Stimulated activated CD4-positive, alpha-beta T cell treated with anti-CD3 and anti-CD28 coated beads, Interleukin-12 subunit alpha, Interleukin-12 subunit beta, amount 100 ng/mL, for 4 hours (primary cell): ENCODE data around the gene ZMIZ2.
"Not testable (repeated sequence)": the region's sequence is repeated elsewhere in the genome, so short reads cannot be mapped to it uniquely, and the experiment has no call there.

Experiments
- DNase-seq: peaks from one replicate; pipeline ENCODE4 v3.0.0-alpha.2; 2020

Gene ZMIZ2

GRCh38 chr7:44803828-44804519 lies 55.3 kb downstream of the ZMIZ2 start:
- not testable (repeated sequence) for DNase-seq

- no peak for DNase-seq
Measured at GRCh38 chr7:44805950-44806349, 57.3 kb downstream of the ZMIZ2 start.

- no peak for DNase-seq
Measured at GRCh38 chr7:44808914-44809393, 60.3 kb downstream of the ZMIZ2 start.

GRCh38 chr7:44811093-44811492 lies 62.4 kb downstream of the ZMIZ2 start:
- DNase-seq, result no peak

- DNase-seq, result no peak
Measured at GRCh38 chr7:44811571-44811970, 62.9 kb downstream of the ZMIZ2 start.

GRCh38 chr7:44814919-44815318 lies 66.3 kb downstream of the ZMIZ2 start:
- no peak for DNase-seq

GRCh38 chr7:44819292-44819691 lies 70.6 kb downstream of the ZMIZ2 start:
- no peak for DNase-seq
